HuH-7.5 (cell line): ENCODE results near the gene RNF213.

Source experiments
- DNase-seq: peaks from one replicate; pipeline ENCODE4 v3.0.0; 2011; ENCODE audit warnings: low spot score

The RNF213 gene

GRCh38 chr17:80352991-80353665, 92.5 kb downstream of the RNF213 start:
- no peak for DNase-seq

- DNase-seq: no peak
Observed at GRCh38 chr17:80353718-80354275, 93.1 kb downstream of the RNF213 start.

- no peak for DNase-seq
Observed at GRCh38 chr17:80354336-80354735, 93.7 kb downstream of the RNF213 start.

- no peak for DNase-seq
Observed at GRCh38 chr17:80356231-80356856, 95.7 kb downstream of the RNF213 start.

- DNase-seq: no peak
Observed at GRCh38 chr17:80358131-80358530, 97.5 kb downstream of the RNF213 start.

GRCh38 chr17:80358861-80359260, 98.2 kb downstream of the RNF213 start:
- DNase-seq: no peak

GRCh38 chr17:80359422-80360110, 98.9 kb downstream of the RNF213 start:
- DNase-seq: no peak

GRCh38 chr17:80360396-80360795, 99.7 kb downstream of the RNF213 start:
- no peak for DNase-seq

- DNase-seq: peak; percentile 40
Observed at GRCh38 chr17:80361495-80362220, 101.0 kb downstream of the RNF213 start.

- DNase-seq: no peak
Observed at GRCh38 chr17:80362428-80363119, 101.9 kb downstream of the RNF213 start.

GRCh38 chr17:80363120-80363515, 102.5 kb downstream of the RNF213 start:
- DNase-seq: no peak

GRCh38 chr17:80363518-80364090, 103.0 kb downstream of the RNF213 start:
- no peak for DNase-seq

GRCh38 chr17:80364091-80364691, 103.5 kb downstream of the RNF213 start:
- DNase-seq: peak; percentile 68

- no peak for DNase-seq
Observed at GRCh38 chr17:80365001-80365965, 104.6 kb downstream of the RNF213 start.

GRCh38 chr17:80365983-80366382, 105.3 kb downstream of the RNF213 start:
- DNase-seq: no peak

GRCh38 chr17:80367503-80367902, 106.9 kb downstream of the RNF213 start:
- DNase-seq: no peak

- no peak for DNase-seq
Observed at GRCh38 chr17:80371196-80371595, 110.5 kb downstream of the RNF213 start.

- no peak for DNase-seq
Observed at GRCh38 chr17:80372456-80372855, 111.8 kb downstream of the RNF213 start.

- DNase-seq: no peak
Observed at GRCh38 chr17:80372922-80373570, 112.4 kb downstream of the RNF213 start.
